Endothelial cell of umbilical vein (primary cell): ENCODE measurements around the gene SMIM24. TPM values are rescaled to one million over a fixed set of nuclear protein-coding genes. Genes with fewer than 3 reads are reported as not detected.

Experiments
- BruUV-seq: library from RNA; stranded (reverse); fragments of 400-500 nt; replicated peaks from 2 replicates; lab custom pipeline; 2021; lab: Mats Ljungman, UMichigan
- CTCF ChIA-PET: fragments of 300-600, 350-600 bp; sonication (Branson Sonifier 250); formaldehyde crosslinking; loops from one replicate; lab custom pipeline; 2021; ENCODE audit warnings: antibody characterized with exemption, inconsistent platforms; lab: Charles Lee
- POLR2A ChIA-PET: fragments of 300-600, 350-600 bp; sonication (Branson Sonifier 250); formaldehyde crosslinking; loops from one replicate; lab custom pipeline; 2021; ENCODE audit warnings: antibody characterized with exemption, inconsistent platforms; lab: Charles Lee
- DNase-seq: peaks from one replicate; pipeline ENCODE4 v3.0.0-alpha.2; 2011; ENCODE audit warnings: low read depth, low spot score
- FAIRE-seq: peaks from 2 replicates; lab custom pipeline; 2011; peaks lifted over from hg19 to GRCh38; lab: Jason Lieb, UNC
- H2AFZ ChIP-seq: 2 replicates; pipeline ENCODE4 v1.6.0; 2012; ENCODE audit warnings: low read depth, low read length, control low read depth, inconsistent platforms
- H3K27ac ChIP-seq: 2 replicates; pipeline ENCODE4 v1.5.1; 2011; ENCODE audit warnings: low read depth, mild to moderate bottlenecking, control low read depth, low read length, moderate library complexity; ENCODE audit not compliant: insufficient read depth
- H3K27me3 ChIP-seq, 2 experiments: 2 replicates each; pipeline versions ENCODE4 v1.6.0 to v1.6.1; 2011; ENCODE audit warnings: low read length in 2 of 2, mixed read lengths in 1 of 2; ENCODE audit not compliant: control insufficient read depth in 2 of 2, insufficient read depth in 2 of 2
- H3K36me3 ChIP-seq, 2 experiments: 2 replicates in 1 of 2; 3 replicates in 1 of 2; pipeline ENCODE4 v1.5.1; 2011; ENCODE audit warnings: low read length in 2 of 2, mild to moderate bottlenecking in 1 of 2, moderate library complexity in 1 of 2; ENCODE audit not compliant: control insufficient read depth in 2 of 2, insufficient read depth in 2 of 2; ENCODE audit errors: extremely low read depth in 1 of 2
- H3K4me1 ChIP-seq: 3 replicates; pipeline ENCODE4 v1.5.1; 2011; ENCODE audit warnings: mild to moderate bottlenecking, low read length; ENCODE audit not compliant: control insufficient read depth, insufficient read depth; ENCODE audit errors: extremely low read depth
- H3K4me2 ChIP-seq: 2 replicates; pipeline ENCODE4 v1.6.1; 2011; ENCODE audit warnings: low read length, control low read depth, mixed read lengths; ENCODE audit not compliant: insufficient read depth
- H3K4me3 ChIP-seq, 3 experiments: fragments of 200-600 bp in 1 of 3; sonication (generic), shearing (Covaris generic) in 1 of 3; replicated peaks in 1 of 3; 2 replicates each; pipeline ENCODE4 v1.5.1; 2011 to 2016; ENCODE audit warnings: control low read depth in 3 of 3, low read length in 3 of 3, mild to moderate bottlenecking in 2 of 3, inconsistent platforms in 1 of 3, low read depth in 1 of 3, moderate library complexity in 1 of 3; ENCODE audit not compliant: insufficient read depth in 1 of 3
- H3K79me2 ChIP-seq: 2 replicates; pipeline ENCODE4 v1.6.0; 2012; ENCODE audit warnings: low read length, inconsistent platforms; ENCODE audit not compliant: control insufficient read depth, insufficient read depth
- H3K9ac ChIP-seq: replicated peaks from 2 replicates; pipeline ENCODE3; 2011; ENCODE audit warnings: low read length, control low read depth; ENCODE audit not compliant: insufficient read depth; ENCODE audit errors: extremely low read depth
- H3K9me1 ChIP-seq: replicated peaks from 3 replicates; pipeline ENCODE4 v1.6.0; 2011; ENCODE audit warnings: mild to moderate bottlenecking, low read length; ENCODE audit not compliant: control insufficient read depth, insufficient read depth; ENCODE audit errors: extremely low read depth
- H3K9me3 ChIP-seq: replicated peaks from 2 replicates; pipeline ENCODE4 v1.5.1; 2012; ENCODE audit warnings: low read length, inconsistent platforms; ENCODE audit not compliant: control insufficient read depth, insufficient read depth
- H4K20me1 ChIP-seq: replicated peaks from 2 replicates; pipeline ENCODE3; 2011; ENCODE audit warnings: mild to moderate bottlenecking, low read length; ENCODE audit not compliant: control insufficient read depth, insufficient read depth; ENCODE audit errors: extremely low read depth
- CTCF ChIP-seq, 2 donors: IDR thresholded peaks; 1 replicate in 1 of 2; 2 replicates in 1 of 2; pipeline ENCODE4 v1.5.1; 2011; ENCODE audit warnings: low read length in 2 of 2, mild to moderate bottlenecking in 2 of 2, moderate library complexity in 2 of 2, control low read depth in 1 of 2, inconsistent platforms in 1 of 2, low read depth in 1 of 2; ENCODE audit not compliant: insufficient read depth in 1 of 2; ENCODE audit errors: extremely low read depth in 1 of 2
- EZH2 ChIP-seq: IDR thresholded peaks from 2 replicates; pipeline ENCODE4 v1.6.1; 2012; ENCODE audit warnings: borderline replicate concordance, low read depth, mild to moderate bottlenecking, moderate library complexity, low read length, inconsistent platforms; ENCODE audit not compliant: severe bottlenecking
- FOS ChIP-seq: IDR thresholded peaks from 2 replicates; pipeline ENCODE4 v1.6.1; 2011; ENCODE audit warnings: mild to moderate bottlenecking, low read length, moderate library complexity, borderline replicate concordance; ENCODE audit not compliant: insufficient read depth
- GATA2 ChIP-seq: IDR thresholded peaks from 2 replicates; pipeline ENCODE4 v1.7.0; 2011; ENCODE audit warnings: low read depth, mild to moderate bottlenecking, moderate library complexity, mixed read lengths, low read length; ENCODE audit not compliant: insufficient read length, insufficient read depth
- JUN ChIP-seq: IDR thresholded peaks from 2 replicates; pipeline ENCODE4 v1.6.1; 2011; ENCODE audit warnings: borderline replicate concordance, low read depth; ENCODE audit not compliant: insufficient read length, insufficient read depth
- MYC ChIP-seq: IDR thresholded peaks from one replicate; pipeline ENCODE4 v1.6.1; 2011; ENCODE audit warnings: mild to moderate bottlenecking, low read depth, low read length
- POLR2A ChIP-seq: IDR thresholded peaks from 2 replicates; pipeline ENCODE4 v1.6.1; 2012; ENCODE audit warnings: low read depth, mild to moderate bottlenecking, control low read depth, low read length
- POLR2AphosphoS5 ChIP-seq: IDR thresholded peaks from 2 replicates; pipeline ENCODE4 v1.6.1; 2012; ENCODE audit warnings: low read depth, mild to moderate bottlenecking, control low read depth, low read length, moderate library complexity; ENCODE audit not compliant: insufficient read depth
- dilution Hi-C: fragments of 300-500 bp; cut with MboI; formaldehyde crosslinking; loops from one replicate; pipeline ENCODE4 v1.15.0; 2019; ENCODE audit warnings: low sequenced_read_pairs; ENCODE audit not compliant: extremely low pct_ligation_motif_present
- intact Hi-C: fragments of 100-400 bp; cut with micrococcal nuclease; formaldehyde crosslinking; loops from one replicate; pipeline ENCODE4 v1.10.0; 2022
- polyA plus RNA-seq, 4 experiments: library from polyadenylated mRNA; depleted of rRNA in 3 of 4; stranded (reverse) in 3 of 4; unstranded in 1 of 4; fragments of >200 nt; gene quantifications; 2 replicates each; pipeline versions ENCODE4 v1.2.1 to v1.2.3, GENCODE V29; 2011 to 2012; ENCODE audit warnings: missing spikeins in 1 of 4
- total RNA-seq: library from RNA; stranded (reverse); gene quantifications from 2 replicates; pipeline ENCODE4 v1.2.3, GENCODE V29; 2021
- TF ChIP-seq, protein P1 (sequence below): IDR thresholded peaks from 2 replicates; pipeline ENCODE4 v1.6.1; 2011; ENCODE audit not compliant: insufficient read depth, insufficient read length

The SMIM24 gene
- total and polyA plus RNA-seq, 2 donors (not counting 3 experiments of a cell fraction or from before 2014, with no cell fraction given) = not detected

- H4K20me1 ChIP-seq = no peaks in the 10 kb centered on the region
- H3K9me1 ChIP-seq = no peaks in the 10 kb centered on the region
- dilution Hi-C loops (no loop called here), intact Hi-C loops (no loop called here)
- POLR2A ChIA-PET = no interaction called here
- H3K36me3 ChIP-seq = no peaks in the 10 kb centered on the region
- no peaks in the 10 kb centered on the region for H3K27me3 ChIP-seq
- no peak overlapping the region for H3K4me2 ChIP-seq
- BruUV-seq = no TSS peak
- H3K9ac ChIP-seq = no peak overlapping the region
- H3K79me2 ChIP-seq = peaks cover 36% of the 10 kb centered on the region
- no peak for TF ChIP-seq EZH2
- TF ChIP-seq POLR2A = no peak
- TF ChIP-seq, protein P1, sequence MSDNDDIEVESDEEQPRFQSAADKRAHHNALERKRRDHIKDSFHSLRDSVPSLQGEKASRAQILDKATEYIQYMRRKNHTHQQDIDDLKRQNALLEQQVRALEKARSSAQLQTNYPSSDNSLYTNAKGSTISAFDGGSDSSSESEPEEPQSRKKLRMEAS = no peak
- no peak for TF ChIP-seq GATA2
- TF ChIP-seq CTCF (IDR thresholded peaks at IDR 0.05; ENCODE audit: extremely low read depth in 1 of 2, insufficient read depth in 1 of 2, low read depth in 1 of 2, low read length in 2 of 2) = no peak
- TF ChIP-seq FOS = no peak
- no peak for TF ChIP-seq MYC
- TF ChIP-seq POLR2AphosphoS5 = no peak
- TF ChIP-seq JUN = no peak
- no peak overlapping the region for H3K4me3 ChIP-seq
- peaks cover 15% of the 10 kb centered on the region for H3K4me1 ChIP-seq
- no peak overlapping the region for H3K27ac ChIP-seq
- no peak for DNase-seq
- no peak overlapping the region for H2AFZ ChIP-seq
- CTCF ChIA-PET = interaction anchor here (1.1 kb wide), 1 partner anchor 10 kb away, joined by 3 read pairs; no protein-coding TSS in a partner anchor
- no peaks in the 10 kb centered on the region for H3K9me3 ChIP-seq
- no peak for FAIRE-seq
Observed at GRCh38 chr19:3503036-3503572, 22.8 kb upstream of the SMIM24 start.
